H1 (cell line): ENCODE measurements around the gene RAD52. TPM values are rescaled to one million over a fixed set of nuclear protein-coding genes. Genes with fewer than 3 reads are reported as not detected.
A peak's percentile ranks its signal among the peaks of the same experiment; 100 is the strongest.

Source experiments
- CTCF ChIA-PET: fragments of 300-600 bp; sonication (Branson Sonifier 250); formaldehyde crosslinking; loops from one replicate; lab custom pipeline; 2021; ENCODE audit not compliant: partially characterized antibody; lab: Charles Lee
- POLR2A ChIA-PET: fragments of 300-600 bp; sonication (Branson Sonifier 250); formaldehyde crosslinking; loops from one replicate; lab custom pipeline; 2021; ENCODE audit warnings: inconsistent platforms; ENCODE audit not compliant: partially characterized antibody; lab: Charles Lee
- DNase-seq, 2 experiments: peaks; one replicate each; pipeline versions ENCODE4 v3.0.0 to v3.0.0-alpha.2; 2010 to 2022; ENCODE audit warnings: low spot score in 2 of 2, low read depth in 1 of 2, mixed read lengths in 1 of 2
- FAIRE-seq: peaks from 2 replicates; lab custom pipeline; 2011; peaks lifted over from hg19 to GRCh38; lab: Jason Lieb, UNC
- H2AFZ ChIP-seq: 2 replicates; pipeline ENCODE4 v1.8.1; 2012; ENCODE audit warnings: low read length, inconsistent platforms
- H2AK5ac ChIP-seq: 2 replicates; pipeline ENCODE4 v1.6.1; 2013; ENCODE audit warnings: low read depth, low read length
- H2BK120ac ChIP-seq: replicated peaks from 2 replicates; pipeline ENCODE3; 2013; ENCODE audit warnings: low read depth, low read length, inconsistent platforms
- H2BK12ac ChIP-seq: 2 replicates; pipeline ENCODE4 v1.6.1; 2013; ENCODE audit warnings: low read depth, low read length
- H2BK15ac ChIP-seq: 2 replicates; pipeline ENCODE4 v1.6.1; 2013; ENCODE audit warnings: low read length
- H2BK20ac ChIP-seq: 2 replicates; pipeline ENCODE4 v1.6.1; 2013; ENCODE audit warnings: low read length
- H2BK5ac ChIP-seq: 2 replicates; pipeline ENCODE4 v1.6.1; 2013; ENCODE audit warnings: low read depth, low read length
- H3K14ac ChIP-seq: 2 replicates; pipeline ENCODE4 v1.6.1; 2013; ENCODE audit warnings: inconsistent platforms; ENCODE audit not compliant: insufficient read length
- H3K18ac ChIP-seq: 2 replicates; pipeline ENCODE4 v1.6.1; 2013; ENCODE audit warnings: low read length; ENCODE audit errors: extremely low read depth
- H3K23ac ChIP-seq: 2 replicates; pipeline ENCODE4 v1.6.1; 2013; ENCODE audit warnings: inconsistent platforms; ENCODE audit not compliant: insufficient read length
- H3K23me2 ChIP-seq: 2 replicates; pipeline ENCODE4 v1.6.1; 2013; ENCODE audit warnings: low read depth, low read length
- H3K27ac ChIP-seq: 2 replicates; pipeline ENCODE4 v1.6.1; 2011; ENCODE audit warnings: low read depth, low read length, inconsistent platforms
- H3K27me3 ChIP-seq, 4 experiments: replicated peaks in 1 of 4; 1 replicate in 1 of 4; 2 replicates in 3 of 4; pipeline versions ENCODE4 v1.6.1 to v1.8.1; 2011 to 2013; ENCODE audit warnings: low read length in 3 of 4, mild to moderate bottlenecking in 3 of 4, inconsistent platforms in 2 of 4, mixed read lengths in 2 of 4, moderate library complexity in 1 of 4; ENCODE audit not compliant: control insufficient read depth in 3 of 4, insufficient read depth in 3 of 4; ENCODE audit errors: extremely low read depth in 1 of 4
- H3K36me3 ChIP-seq, 4 experiments: 2 replicates each; pipeline versions ENCODE4 v1.6.1 to v1.8.1; 2011 to 2013; ENCODE audit warnings: mild to moderate bottlenecking in 4 of 4, low read length in 3 of 4, moderate library complexity in 2 of 4, control low read depth in 1 of 4, inconsistent platforms in 1 of 4; ENCODE audit not compliant: insufficient read depth in 4 of 4, control insufficient read depth in 2 of 4
- H3K4ac ChIP-seq: replicated peaks from 2 replicates; pipeline ENCODE3; 2013; ENCODE audit warnings: low read length, low read depth, mixed read lengths, inconsistent platforms; ENCODE audit not compliant: insufficient read length
- H3K4me1 ChIP-seq, 4 experiments: replicated peaks in 1 of 4; 1 replicate in 1 of 4; 2 replicates in 3 of 4; pipeline versions ENCODE4 v1.6.1 to v1.8.1; 2011 to 2013; ENCODE audit warnings: low read length in 3 of 4, inconsistent platforms in 2 of 4, mixed read lengths in 1 of 4; ENCODE audit not compliant: insufficient read depth in 4 of 4, control insufficient read depth in 3 of 4
- H3K4me2 ChIP-seq, 2 experiments: 2 replicates each; pipeline versions ENCODE4 v1.6.1 to v1.8.1; 2011 to 2013; ENCODE audit warnings: low read depth in 2 of 2, low read length in 2 of 2, control low read depth in 1 of 2, inconsistent platforms in 1 of 2, mild to moderate bottlenecking in 1 of 2; ENCODE audit not compliant: insufficient read depth in 1 of 2
- H3K4me3 ChIP-seq, 4 experiments: fragments of 200-600, 300-600 bp in 1 of 4; sonication (generic), shearing (Covaris generic), sonication (Bioruptor Twin) in 1 of 4; 2 replicates each; pipeline versions ENCODE4 v1.5.1 to v1.8.1; 2011 to 2016; ENCODE audit warnings: low read length in 4 of 4, low read depth in 3 of 4, control low read depth in 2 of 4, inconsistent platforms in 2 of 4, mild to moderate bottlenecking in 2 of 4, mixed read lengths in 1 of 4, moderate library complexity in 1 of 4; ENCODE audit not compliant: insufficient read depth in 2 of 4; ENCODE audit errors: extremely low read depth in 1 of 4
- H3K56ac ChIP-seq: replicated peaks from 2 replicates; pipeline ENCODE3; 2013; ENCODE audit warnings: low read depth, mild to moderate bottlenecking, mixed read lengths, low read length, inconsistent platforms; ENCODE audit not compliant: insufficient read length
- H3K79me1 ChIP-seq: 2 replicates; pipeline ENCODE4 v1.6.1; 2013; ENCODE audit warnings: low read depth, low read length, control low read depth
- H3K79me2 ChIP-seq, 2 experiments: 2 replicates each; pipeline versions ENCODE4 v1.6.1 to v1.8.1; 2012 to 2013; ENCODE audit warnings: low read length in 2 of 2, mild to moderate bottlenecking in 2 of 2, inconsistent platforms in 1 of 2; ENCODE audit not compliant: insufficient read depth in 2 of 2, control insufficient read depth in 1 of 2
- H3K9ac ChIP-seq, 4 experiments: replicated peaks in 1 of 4; 1 replicate in 1 of 4; 2 replicates in 3 of 4; pipeline versions ENCODE4 v1.6.1 to v1.8.1; 2011 to 2013; ENCODE audit warnings: low read depth in 3 of 4, low read length in 3 of 4, control low read depth in 2 of 4, mild to moderate bottlenecking in 2 of 4, moderate library complexity in 2 of 4, inconsistent platforms in 1 of 4; ENCODE audit errors: extremely low read depth in 1 of 4
- H3K9me3 ChIP-seq, 2 experiments: 2 replicates each; pipeline versions ENCODE4 v1.6.1 to v1.8.1; 2012 to 2013; ENCODE audit warnings: mild to moderate bottlenecking in 2 of 2, moderate library complexity in 2 of 2, control low read depth in 1 of 2, inconsistent platforms in 1 of 2, low read depth in 1 of 2, low read length in 1 of 2, mixed read lengths in 1 of 2; ENCODE audit not compliant: insufficient read depth in 2 of 2
- H4K20me1 ChIP-seq, 2 experiments: replicated peaks in 1 of 2; 2 replicates each; pipeline versions ENCODE3 to v1.8.1; 2011 to 2013; ENCODE audit warnings: inconsistent platforms in 2 of 2, low read length in 2 of 2, mild to moderate bottlenecking in 1 of 2; ENCODE audit not compliant: insufficient read depth in 2 of 2, control insufficient read depth in 1 of 2
- H4K5ac ChIP-seq: 2 replicates; pipeline ENCODE4 v1.6.1; 2013; ENCODE audit warnings: low read length, low read depth, mixed read lengths, inconsistent platforms; ENCODE audit not compliant: insufficient read length
- H4K8ac ChIP-seq: 2 replicates; pipeline ENCODE4 v1.8.0; 2013; ENCODE audit warnings: mild to moderate bottlenecking, moderate library complexity, low read length, inconsistent platforms; ENCODE audit not compliant: insufficient read depth; ENCODE audit errors: extremely low read depth
- H4K91ac ChIP-seq: replicated peaks from 2 replicates; pipeline ENCODE3; 2013; ENCODE audit warnings: low read length, mixed read lengths, inconsistent platforms; ENCODE audit not compliant: insufficient read length
- BACH1 ChIP-seq: IDR thresholded peaks from 2 replicates; pipeline ENCODE4 v1.6.1; 2012; ENCODE audit warnings: low read length, improper control_type of control experiment
- CEBPB ChIP-seq: IDR thresholded peaks from 2 replicates; pipeline ENCODE4 v1.6.1; 2012; ENCODE audit warnings: low read depth, low read length
- FOSL1 ChIP-seq: IDR thresholded peaks from 2 replicates; pipeline ENCODE4 v1.6.1; 2011; ENCODE audit warnings: mild to moderate bottlenecking, low read depth, low read length, moderate library complexity; ENCODE audit not compliant: insufficient read depth
- NRF1 ChIP-seq: IDR thresholded peaks from 2 replicates; pipeline ENCODE4 v1.6.1; 2011; ENCODE audit warnings: mild to moderate bottlenecking, low read depth, low read length, improper control_type of control experiment
- POLR2A ChIP-seq, 2 experiments: IDR thresholded peaks; 1 replicate in 1 of 2; 2 replicates in 1 of 2; pipeline ENCODE4 v1.6.1; 2011; ENCODE audit warnings: low read depth in 2 of 2, low read length in 2 of 2, mild to moderate bottlenecking in 2 of 2; ENCODE audit errors: control extremely low read depth in 1 of 2
- ZNF274 ChIP-seq: IDR thresholded peaks from 2 replicates; pipeline ENCODE4 v1.7.0; 2012; ENCODE audit warnings: low read length, borderline replicate concordance; ENCODE audit errors: extremely low read depth
- WGBS, 2 experiments: shearing (Covaris generic) in 1 of 2; methylation state at CpG; one replicate each; pipeline versions ENCODE4 v1.1.6 to v1.1.7; 2013 to 2015; ENCODE audit warnings: low lambda C conversion rate in 2 of 2, mixed read lengths in 2 of 2, inconsistent platforms in 1 of 2, low coverage in 1 of 2, missing lambda C conversion rate in 1 of 2; ENCODE audit not compliant: insufficient replicate concordance in 2 of 2, insufficient coverage in 1 of 2, insufficient read length in 1 of 2; ENCODE audit errors: extremely low coverage in 1 of 2, missing lambda C conversion rate in 1 of 2; 5-methylcytosine and 5-hydroxymethylcytosine counted together
- polyA plus RNA-seq, 7 experiments: library from polyadenylated mRNA; depleted of rRNA in 3 of 7; stranded (reverse) in 5 of 7; unstranded in 2 of 7; fragments of >200 nt in 5 of 7; fragments of 200-250 nt in 2 of 7; gene quantifications; 1 replicate in 5 of 7; 2 replicates in 1 of 7; 4 replicates in 1 of 7; pipeline versions ENCODE4 v1.2.1 to v1.2.3, GENCODE V29; 2011 to 2013; ENCODE audit warnings: missing spikeins in 2 of 7, mixed read lengths in 2 of 7
- total RNA-seq: library from RNA; stranded (reverse); fragmentation: NEBNext Ultra II Directional; extraction: Animal tissue kit (Norgen Biotek cat#: 25700); gene quantifications from 2 replicates; pipeline ENCODE4 v1.2.1, GENCODE V29; 2021

RAD52 gene
- total and polyA plus RNA-seq, 2 of the 8 experiments (the other 6 are each of a cell fraction or from before 2014, with no cell fraction given), result 12.5 to 14.3 TPM

DNA sequence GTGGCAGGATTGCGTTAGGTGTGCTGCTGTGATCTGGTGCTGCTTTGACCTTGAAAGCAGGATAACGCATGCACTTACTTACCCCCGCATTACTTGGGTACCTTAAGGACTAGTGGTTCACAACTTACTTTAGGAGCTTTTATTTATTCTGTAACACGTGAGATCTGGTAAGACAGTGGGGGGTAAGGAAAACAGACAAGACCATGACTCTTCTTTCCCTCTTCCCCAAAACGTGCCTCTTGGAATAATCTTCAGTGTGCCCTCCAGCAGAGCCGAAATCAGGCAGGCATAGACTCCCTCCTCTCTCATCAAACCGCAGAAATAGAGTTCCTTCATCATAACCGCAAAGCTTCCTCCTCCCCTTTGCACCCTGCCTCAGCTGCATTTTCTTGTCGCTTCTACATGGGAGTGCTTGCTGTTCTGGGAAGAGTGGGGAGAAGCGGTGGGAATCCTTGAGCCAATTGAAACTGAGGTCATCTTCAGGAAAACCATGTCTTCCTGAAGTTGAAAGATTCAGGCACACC, 43.4 kb downstream of the RAD52 start:
- POLR2A ChIA-PET, result interaction anchor here (1.5 kb wide), 1 partner anchor 9 kb away, joined by 3 read pairs; no protein-coding TSS in a partner anchor
- H2BK5ac ChIP-seq, result no peak overlapping the region

More for the DNA sequence above, 43.4 kb downstream of the RAD52 start:
- Histone ChIP-seq H4K5ac (no peak overlapping the region), H3K4me1 (no peaks in the 10 kb centered on the region), H3K23me2 (no peaks in the 10 kb centered on the region; the same call in 1 of the 2 replicates), H4K20me1 (peaks cover 4 to 7% of the 10 kb centered on the region in 2 experiments), H3K36me3 (peaks cover 11 to 80% (median 46%) of the 10 kb centered on the region in 4 experiments), H2BK12ac (no peak overlapping the region), H4K91ac (no peak overlapping the region), H2BK120ac (no peak overlapping the region), H2AK5ac (no peak overlapping the region), H3K18ac (no peak overlapping the region), H3K4me3 (no peak overlapping the region), H2BK15ac (no peak overlapping the region), H3K4ac (no peak overlapping the region), H3K27ac (no peak overlapping the region), H4K8ac (no peak overlapping the region), H3K56ac (no peak overlapping the region), H3K23ac (no peak overlapping the region), H3K79me1 (no peaks in the 10 kb centered on the region; the same call in 1 of the 2 replicates), H3K27me3 (no peaks in the 10 kb centered on the region), H3K79me2 (no peaks in the 10 kb centered on the region), H3K14ac (no peak overlapping the region), H2BK20ac (no peak overlapping the region), H2AFZ (no peak overlapping the region), H3K9me3 (no peaks in the 10 kb centered on the region), H3K4me2 (no peak overlapping the region), H3K9ac (peak overlapping the region in 1 of 4 experiments; percentile 26; a peak in 1 of 7 replicates)
- WGBS, 2 experiments, result 90% methylated on average over 10 of the region's 10 CpGs; no CpG with 5 or more reads in 1 of the 2 experiments
- CTCF ChIA-PET, result interaction anchor here (0.5 to 1.2 kb wide), 5 partner anchors 70 to 342 kb away, joined by 3 to 4 read pairs (median 3); no protein-coding TSS in a partner anchor
- DNase-seq (no peak), FAIRE-seq (no peak)
- TF ChIP-seq POLR2A (IDR thresholded peaks at IDR 0.05; ENCODE audit: control extremely low read depth in 1 of 2, low read depth in 2 of 2, low read length in 2 of 2) (no peak), BACH1 (no peak), FOSL1 (no peak), NRF1 (no peak), CEBPB (no peak), ZNF274 (no peak)
